GM23338 (cell line): Measurements from ENCODE around the gene DCPS. TPM values are rescaled to one million over a fixed set of nuclear protein-coding genes. Genes with fewer than 3 reads are reported as not detected.

Experiments used
- CREB1 ChIP-seq: fragments of 250-450 bp; sonication (Bioruptor Pico); IDR thresholded peaks from 2 replicates; pipeline ENCODE4 v1.5.0; 2020; ENCODE audit warnings: low read depth, mild to moderate bottlenecking, moderate library complexity
- CTCF ChIP-seq, 2 experiments: fragments of 200-600 bp in 1 of 2; sonication (generic) in 1 of 2; conservative IDR thresholded peaks; 2 replicates each; pipeline versions ENCODE4 v1.5.1 to v1.6.1; 2016 to 2017; ENCODE audit warnings: antibody characterized with exemption in 2 of 2, low read depth in 2 of 2, mild to moderate bottlenecking in 2 of 2, moderate library complexity in 1 of 2
- EZH2 ChIP-seq: fragments of 200-600 bp; sonication (generic); IDR thresholded peaks from one replicate; pipeline ENCODE4 v1.8.0; 2017; ENCODE audit warnings: antibody characterized with exemption, mild to moderate bottlenecking, low read depth; ENCODE audit not compliant: unreplicated experiment
- EZH2phosphoT487 ChIP-seq: fragments of 200-600 bp; sonication (generic); IDR thresholded peaks from one replicate; pipeline ENCODE4 v1.8.1; 2018; ENCODE audit warnings: antibody characterized with exemption; ENCODE audit not compliant: unreplicated experiment
- POLR2AphosphoS5 ChIP-seq: IDR thresholded peaks from 2 replicates; pipeline ENCODE4 v1.6.1; 2016; ENCODE audit warnings: antibody characterized with exemption, low read depth
- REST ChIP-seq: IDR thresholded peaks from one replicate; pipeline ENCODE4 v1.6.1; 2018; ENCODE audit warnings: antibody characterized with exemption; ENCODE audit not compliant: unreplicated experiment
- ZNF114 ChIP-seq: fragments of 250-450 bp; sonication (Bioruptor Pico); IDR thresholded peaks from 2 replicates; pipeline ENCODE4 v1.5.0; 2020; ENCODE audit warnings: mild to moderate bottlenecking, moderate library complexity
- ZNF331 ChIP-seq: fragments of 250-450 bp; sonication (Bioruptor Pico); IDR thresholded peaks from 2 replicates; pipeline ENCODE4 v1.5.0; 2020; ENCODE audit warnings: low read depth, mild to moderate bottlenecking, moderate library complexity
- ZNF462 ChIP-seq: fragments of 250-450 bp; sonication (Bioruptor Pico); IDR thresholded peaks from 2 replicates; pipeline ENCODE4 v1.5.0; 2020; ENCODE audit warnings: mild to moderate bottlenecking, moderate library complexity
- polyA plus RNA-seq: library from polyadenylated mRNA; unstranded; fragments of >200 nt; fragmentation: Nextera tagmentation; extraction: Ambion mirVana; gene quantifications from 2 replicates; pipeline ENCODE4 v1.2.1, GENCODE V29; 2016
- total RNA-seq: library from RNA; depleted of rRNA; stranded (reverse); fragments of >200 nt; shearing (Covaris generic); gene quantifications from 2 replicates; pipeline ENCODE4 v1.2.3, GENCODE V29; 2014

Gene DCPS
- total and polyA plus RNA-seq, 2 experiments from 2014 or later = 26.8 to 46.4 TPM

- TF ChIP-seq ZNF462 (CRISPR knock-in tag) (no peak), ZNF114 (no peak), CTCF (conservative IDR thresholded peaks at IDR 0.05; ENCODE audit: low read depth in 2 of 2) (no peak), EZH2phosphoT487 (no peak), REST (no peak), CREB1 (no peak), ZNF331 (CRISPR knock-in tag) (no peak), EZH2 (no peak), POLR2AphosphoS5 (no peak)
Measured at GRCh38 chr11:126384449-126385070, 80.7 kb downstream of the DCPS start (continued).
